ENCODE results near the gene SERTAD1. TPM values are rescaled to one million over a fixed set of nuclear protein-coding genes. Genes with fewer than 3 reads are reported as not detected.

The SERTAD1 gene
- total and polyA plus RNA-seq, 4 experiments from 2014 or later, result 5.4 to 11.3 (median 10.6) TPM

DNA sequence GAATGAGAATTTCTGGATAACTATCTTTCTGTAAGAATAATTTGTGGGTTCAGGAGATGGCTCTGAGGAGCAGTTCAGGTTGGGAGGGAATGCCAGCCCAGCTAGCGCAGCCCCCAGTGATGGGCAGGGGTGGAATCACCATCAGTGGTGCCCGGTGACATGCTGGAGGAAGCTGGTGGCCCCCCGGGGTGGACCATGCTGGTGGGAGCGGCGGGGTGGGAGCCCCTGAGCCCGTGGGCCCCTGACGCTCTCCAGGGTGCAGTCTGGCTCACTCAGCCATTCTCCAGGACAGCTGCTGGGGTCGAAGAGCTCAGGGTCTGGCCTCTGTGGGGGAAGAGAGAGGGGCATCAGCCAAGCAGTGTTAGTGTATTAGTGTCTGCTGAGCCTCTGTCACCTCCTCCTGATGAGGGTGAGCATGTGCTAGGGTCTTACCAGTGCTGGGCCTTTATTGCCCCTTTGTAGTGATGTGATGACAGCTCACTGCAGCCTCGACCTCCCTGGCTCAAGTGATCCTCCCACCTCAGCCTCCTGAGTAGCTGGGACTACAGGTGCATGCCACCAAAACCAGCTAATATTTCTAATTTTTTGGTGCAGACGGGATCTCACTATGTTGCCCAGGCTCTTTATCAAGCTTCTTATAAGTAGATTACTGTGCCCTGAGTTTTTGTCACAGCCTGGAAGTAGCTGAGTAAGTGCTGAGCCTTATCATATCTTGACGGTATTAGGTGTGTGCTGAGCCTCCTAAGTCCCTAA is 46.2 kb downstream of the SERTAD1 start:
- H3K9me3 ChIP-seq (ENCODE audit: control insufficient read depth in 1 of 2, low read length in 2 of 2), result no peaks in the 10 kb centered on the region
- POLR2A ChIA-PET (ENCODE audit: partially characterized antibody), result interaction anchor here (1.6 kb wide), 1 partner anchor 31 kb away, joined by 3 read pairs; the partner anchor contains the start of genes C19orf47 and PLD3
- peaks cover under 1% of the 10 kb centered on the region for H3K36me3 ChIP-seq (ENCODE audit: insufficient read depth, low read length)
- H3K4me1 ChIP-seq (ENCODE audit: insufficient read depth, low read length), result no peaks in the 10 kb centered on the region
- H3K4me3 ChIP-seq (ENCODE audit: low read length in 2 of 2), result no peak overlapping the region
- H3K4me3 Mint-ChIP-seq, result no peak overlapping the region
- intact Hi-C loops (cut with micrococcal nuclease), result no loop called here
- peak overlapping the region in 2 of 7 donors; percentile 43 to 81 for H3K27ac Mint-ChIP-seq
- no peaks in the 10 kb centered on the region for H3K9me3 Mint-ChIP-seq
- peaks cover 0 to 5% (median 2%) of the 10 kb centered on the region in 4 donors for H3K4me1 Mint-ChIP-seq
- DNase-seq, result no peak
- no peaks in the 10 kb centered on the region for H3K27me3 Mint-ChIP-seq
- peaks cover 5 to 11% of the 10 kb centered on the region in 2 donors for H3K36me3 Mint-ChIP-seq
- CTCF ChIA-PET (ENCODE audit: partially characterized antibody), result interaction anchor here (1.3 kb wide), 1 partner anchor 85 kb away, joined by 3 read pairs; no protein-coding TSS in a partner anchor
- H3K27ac ChIP-seq (ENCODE audit: low read depth, low read length), result no peak overlapping the region
- no peaks in the 10 kb centered on the region for H3K27me3 ChIP-seq (ENCODE audit: insufficient read depth, low read length)

GRCh38 chr19:40378509-40378908 is 47.3 kb downstream of the SERTAD1 start:
- DNase-seq, result no peak
- H3K36me3 ChIP-seq (ENCODE audit: insufficient read depth, low read length), result peaks cover 7% of the 10 kb centered on the region
- Mint-ChIP-seq H3K36me3 (peaks cover 7 to 16% of the 10 kb centered on the region in 2 donors), H3K4me3 (no peak overlapping the region), H3K27me3 (no peaks in the 10 kb centered on the region), H3K27ac (peak overlapping the region in 1 of 7 donors; percentile 18), H3K4me1 (peaks cover 0 to 5% (median 4%) of the 10 kb centered on the region in 4 donors), H3K9me3 (no peaks in the 10 kb centered on the region)
- ChIA-PET POLR2A (ENCODE audit: partially characterized antibody) (no interaction called here), CTCF (ENCODE audit: partially characterized antibody) (no interaction called here)
- no peaks in the 10 kb centered on the region for H3K9me3 ChIP-seq (ENCODE audit: control insufficient read depth in 1 of 2, low read length in 2 of 2)
- no peak overlapping the region for H3K27ac ChIP-seq (ENCODE audit: low read depth, low read length)
- H3K27me3 ChIP-seq (ENCODE audit: insufficient read depth, low read length), result no peaks in the 10 kb centered on the region
- intact Hi-C loops (cut with micrococcal nuclease), result no loop called here
- no peaks in the 10 kb centered on the region for H3K4me1 ChIP-seq (ENCODE audit: insufficient read depth, low read length)
- no peak overlapping the region for H3K4me3 ChIP-seq (ENCODE audit: low read length in 2 of 2)

GRCh38 chr19:40377876-40378385 is 47.9 kb downstream of the SERTAD1 start:
- H3K36me3 Mint-ChIP-seq, result peaks cover 8 to 17% of the 10 kb centered on the region in 2 donors
- intact Hi-C loops (cut with micrococcal nuclease), result no loop called here
- peaks cover 0 to 5% (median 4%) of the 10 kb centered on the region in 4 donors for H3K4me1 Mint-ChIP-seq
- ChIA-PET CTCF (ENCODE audit: partially characterized antibody) (no interaction called here), POLR2A (ENCODE audit: partially characterized antibody) (interaction anchor here (0.6 kb wide), 1 partner anchor 743 kb away, joined by 3 read pairs; no protein-coding TSS in a partner anchor)
- no peak for DNase-seq
- no peak overlapping the region for H3K4me3 ChIP-seq (ENCODE audit: low read length in 2 of 2)
- no peak overlapping the region for H3K27ac ChIP-seq (ENCODE audit: low read depth, low read length)
- H3K27me3 ChIP-seq (ENCODE audit: insufficient read depth, low read length), result no peaks in the 10 kb centered on the region
- peaks cover 7% of the 10 kb centered on the region for H3K36me3 ChIP-seq (ENCODE audit: insufficient read depth, low read length)
- no peaks in the 10 kb centered on the region for H3K9me3 ChIP-seq (ENCODE audit: control insufficient read depth in 1 of 2, low read length in 2 of 2)
- H3K9me3 Mint-ChIP-seq, result no peaks in the 10 kb centered on the region
- no peak overlapping the region for H3K27ac Mint-ChIP-seq
- no peak overlapping the region for H3K4me3 Mint-ChIP-seq
- no peaks in the 10 kb centered on the region for H3K4me1 ChIP-seq (ENCODE audit: insufficient read depth, low read length)
- H3K27me3 Mint-ChIP-seq, result no peaks in the 10 kb centered on the region

DNA sequence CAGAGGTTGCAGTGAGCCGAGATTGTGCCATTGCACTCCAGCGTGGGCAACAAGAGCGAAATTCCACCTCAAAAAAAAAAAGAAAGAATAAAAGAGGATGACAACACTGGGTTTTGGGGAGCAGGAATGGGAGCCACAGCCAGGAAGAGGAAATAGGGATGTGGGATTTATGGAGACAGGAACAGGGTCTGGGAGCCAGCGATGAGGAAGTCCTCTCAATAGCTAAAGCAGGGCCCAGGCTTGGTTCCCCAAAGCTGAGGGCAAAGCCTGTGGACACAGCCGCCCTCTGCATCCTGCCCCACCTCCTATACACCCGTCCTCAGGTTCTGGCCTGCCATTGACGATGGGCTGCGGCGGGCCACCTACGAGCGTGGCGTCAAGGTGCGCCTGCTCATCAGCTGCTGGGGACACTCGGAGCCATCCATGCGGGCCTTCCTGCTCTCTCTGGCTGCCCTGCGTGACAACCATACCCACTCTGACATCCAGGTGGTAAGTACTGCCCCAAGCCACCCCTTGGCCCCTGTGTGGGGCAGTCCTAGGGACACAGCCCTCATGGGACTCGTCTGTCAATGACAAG is 49.4 kb downstream of the SERTAD1 start:
- CTCF ChIA-PET (ENCODE audit: partially characterized antibody), result no interaction called here
- no peaks in the 10 kb centered on the region for H3K4me1 ChIP-seq (ENCODE audit: insufficient read depth, low read length)
- POLR2A ChIA-PET (ENCODE audit: partially characterized antibody), result no interaction called here
- no peaks in the 10 kb centered on the region for H3K27me3 ChIP-seq (ENCODE audit: insufficient read depth, low read length)
- no peak for DNase-seq
- no peaks in the 10 kb centered on the region for H3K9me3 ChIP-seq (ENCODE audit: control insufficient read depth in 1 of 2, low read length in 2 of 2)
- peaks cover 0 to 5% (median 4%) of the 10 kb centered on the region in 4 donors for H3K4me1 Mint-ChIP-seq
- H3K36me3 Mint-ChIP-seq, result peaks cover 12 to 27% of the 10 kb centered on the region in 2 donors
- intact Hi-C loops (cut with micrococcal nuclease), result no loop called here
- no peak overlapping the region for H3K27ac ChIP-seq (ENCODE audit: low read depth, low read length)
- H3K36me3 ChIP-seq (ENCODE audit: insufficient read depth, low read length), result peaks cover 14% of the 10 kb centered on the region
- no peak overlapping the region for H3K27ac Mint-ChIP-seq
- H3K27me3 Mint-ChIP-seq, result no peaks in the 10 kb centered on the region
- no peak overlapping the region for H3K4me3 ChIP-seq (ENCODE audit: low read length in 2 of 2)
- H3K4me3 Mint-ChIP-seq, result no peak overlapping the region
- no peaks in the 10 kb centered on the region for H3K9me3 Mint-ChIP-seq

GRCh38 chr19:40374084-40374483 is 51.7 kb downstream of the SERTAD1 start:
- no peaks in the 10 kb centered on the region for H3K9me3 Mint-ChIP-seq
- Histone ChIP-seq H3K27me3 (ENCODE audit: insufficient read depth, low read length) (no peaks in the 10 kb centered on the region), H3K27ac (ENCODE audit: low read depth, low read length) (no peak overlapping the region), H3K4me3 (ENCODE audit: low read length in 2 of 2) (no peak overlapping the region), H3K36me3 (ENCODE audit: insufficient read depth, low read length) (peaks cover 18% of the 10 kb centered on the region), H3K9me3 (ENCODE audit: control insufficient read depth in 1 of 2, low read length in 2 of 2) (no peaks in the 10 kb centered on the region), H3K4me1 (ENCODE audit: insufficient read depth, low read length) (no peaks in the 10 kb centered on the region)
- intact Hi-C loops (cut with micrococcal nuclease), result no loop called here
- ChIA-PET CTCF (ENCODE audit: partially characterized antibody) (no interaction called here), POLR2A (ENCODE audit: partially characterized antibody) (no interaction called here)
- H3K4me1 Mint-ChIP-seq, result peaks cover 0 to 5% (median 4%) of the 10 kb centered on the region in 4 donors
- peak overlapping the region in 1 of 7 donors; percentile 44 for H3K27ac Mint-ChIP-seq
- no peak for DNase-seq
- no peak overlapping the region for H3K4me3 Mint-ChIP-seq
- peaks cover 15 to 33% of the 10 kb centered on the region in 2 donors for H3K36me3 Mint-ChIP-seq
- H3K27me3 Mint-ChIP-seq, result no peaks in the 10 kb centered on the region

GRCh38 chr19:40371802-40372122 is 54.0 kb downstream of the SERTAD1 start:
- no peaks in the 10 kb centered on the region for H3K27me3 Mint-ChIP-seq
- H3K27ac Mint-ChIP-seq, result peak overlapping the region in 1 of 7 donors; percentile 66
- Histone ChIP-seq H3K27me3 (ENCODE audit: insufficient read depth, low read length) (no peaks in the 10 kb centered on the region), H3K9me3 (ENCODE audit: control insufficient read depth in 1 of 2, low read length in 2 of 2) (no peaks in the 10 kb centered on the region), H3K36me3 (ENCODE audit: insufficient read depth, low read length) (peaks cover 27% of the 10 kb centered on the region), H3K27ac (ENCODE audit: low read depth, low read length) (no peak overlapping the region), H3K4me3 (ENCODE audit: low read length in 2 of 2) (no peak overlapping the region), H3K4me1 (ENCODE audit: insufficient read depth, low read length) (no peaks in the 10 kb centered on the region)
- intact Hi-C loops (cut with micrococcal nuclease), result no loop called here
- peaks cover 0 to 5% (median 4%) of the 10 kb centered on the region in 4 donors for H3K4me1 Mint-ChIP-seq
- CTCF ChIA-PET (ENCODE audit: partially characterized antibody), result no interaction called here
- no peak for DNase-seq
- peaks cover 12 to 37% of the 10 kb centered on the region in 2 donors for H3K36me3 Mint-ChIP-seq
- POLR2A ChIA-PET (ENCODE audit: partially characterized antibody), result no interaction called here
- no peaks in the 10 kb centered on the region for H3K9me3 Mint-ChIP-seq
- H3K4me3 Mint-ChIP-seq, result no peak overlapping the region
